GM18498 (cell line): Measurements from ENCODE around the gene SCRN2.

Source experiments
- ATAC-seq: cut with Tn5 transposase; IDR thresholded peaks from one replicate; pipeline ENCODE4 v1.9.1; 2021; ENCODE audit warnings: mild to moderate bottlenecking, moderate library complexity; ENCODE audit not compliant: unreplicated experiment

Gene SCRN2

DNA sequence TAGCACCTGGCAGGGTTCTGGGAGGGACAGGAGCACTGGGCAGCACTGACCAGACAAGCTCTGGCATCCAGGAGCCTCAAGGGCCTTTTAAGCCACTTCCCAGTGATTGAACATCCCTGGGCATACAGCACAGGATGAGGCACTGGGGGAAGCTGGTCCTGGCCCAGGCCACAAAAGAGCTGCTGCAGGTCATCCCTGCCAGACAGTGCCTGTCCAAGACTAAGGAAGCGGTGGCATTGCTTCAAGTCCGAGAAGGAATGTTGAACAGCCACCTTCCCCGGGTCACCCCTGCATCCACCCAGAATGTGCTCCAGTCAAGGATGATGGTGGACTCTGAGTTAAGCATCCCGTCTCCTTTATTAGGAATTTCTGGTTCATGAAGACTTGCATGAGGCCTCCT lies 18.3 kb downstream of the SCRN2 start:
- ATAC-seq = no peak

DNA sequence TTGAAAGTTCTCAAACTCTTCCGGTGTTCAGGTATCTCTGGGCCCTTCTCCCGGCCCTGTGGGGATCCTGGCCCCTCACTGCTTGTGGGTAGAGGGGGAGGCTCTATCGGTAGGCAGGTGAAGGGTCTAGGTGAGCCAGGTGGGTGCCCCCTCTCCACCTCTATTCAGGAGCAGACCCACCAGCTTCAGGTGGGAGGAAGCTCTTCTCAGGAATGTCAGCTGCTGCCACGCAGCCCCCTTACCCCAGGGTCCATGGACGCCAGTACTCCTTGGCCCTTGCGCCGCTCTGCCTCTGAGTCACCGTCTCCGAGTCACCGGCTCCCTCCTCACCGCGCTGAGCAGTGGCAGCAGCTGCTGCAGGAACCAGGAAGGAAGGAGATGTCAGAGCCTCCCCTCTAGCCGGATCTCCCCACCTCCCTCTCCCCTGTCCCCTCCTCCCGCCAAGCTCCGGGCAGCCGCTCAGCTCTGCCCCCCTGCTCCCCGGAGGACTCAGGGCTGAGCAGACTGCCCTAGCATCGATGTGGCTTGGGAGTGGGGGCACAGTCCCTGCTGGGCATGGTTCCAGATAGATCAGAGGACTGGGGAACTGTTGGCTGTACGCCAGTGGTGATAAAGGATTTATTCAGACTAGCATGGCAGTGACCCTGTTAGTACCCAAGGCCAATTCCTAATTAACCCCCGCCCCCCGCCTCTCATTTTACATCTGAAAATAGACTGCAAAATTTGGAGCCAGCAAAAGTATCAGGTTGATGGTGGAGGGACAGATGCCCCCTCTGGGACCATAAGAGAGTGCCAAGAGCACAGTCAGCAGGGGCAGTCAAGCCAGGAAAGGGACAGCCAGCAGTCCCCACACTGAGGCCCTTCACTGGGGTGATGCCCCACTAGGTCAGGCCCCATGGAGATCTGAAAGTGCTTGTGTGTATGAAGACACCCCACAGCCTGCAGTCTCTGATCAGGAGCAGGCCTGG lies 19.4 kb downstream of the SCRN2 start, which contains the start of gene OSBPL7:
OSBPL7 (minus strand) TSS at position 371 of the 968 bp plus-strand sequence. CDS start 1,516 bp downstream, outside the sequence.
- peak; percentile 87 for ATAC-seq

DNA sequence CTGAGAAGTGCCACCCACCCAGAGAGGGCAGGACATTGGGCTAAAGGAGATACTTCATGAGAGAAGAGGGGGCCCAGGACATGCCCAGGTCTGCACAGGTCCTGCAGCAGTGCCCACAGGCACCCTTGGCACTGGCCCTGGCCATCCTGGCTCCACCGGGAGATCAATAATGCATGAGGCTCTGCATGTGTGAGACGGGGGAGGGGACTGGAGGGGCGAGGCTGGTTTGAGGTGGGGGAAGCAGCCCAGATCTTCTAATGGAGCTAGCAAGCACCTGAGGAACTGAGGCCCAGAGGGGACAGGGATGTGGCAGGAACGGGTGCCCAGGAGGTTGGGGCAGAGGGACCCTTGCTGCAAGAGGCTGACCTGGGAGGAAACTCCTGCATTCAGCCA lies 20.0 kb downstream of the SCRN2 start:
- ATAC-seq = no peak

DNA sequence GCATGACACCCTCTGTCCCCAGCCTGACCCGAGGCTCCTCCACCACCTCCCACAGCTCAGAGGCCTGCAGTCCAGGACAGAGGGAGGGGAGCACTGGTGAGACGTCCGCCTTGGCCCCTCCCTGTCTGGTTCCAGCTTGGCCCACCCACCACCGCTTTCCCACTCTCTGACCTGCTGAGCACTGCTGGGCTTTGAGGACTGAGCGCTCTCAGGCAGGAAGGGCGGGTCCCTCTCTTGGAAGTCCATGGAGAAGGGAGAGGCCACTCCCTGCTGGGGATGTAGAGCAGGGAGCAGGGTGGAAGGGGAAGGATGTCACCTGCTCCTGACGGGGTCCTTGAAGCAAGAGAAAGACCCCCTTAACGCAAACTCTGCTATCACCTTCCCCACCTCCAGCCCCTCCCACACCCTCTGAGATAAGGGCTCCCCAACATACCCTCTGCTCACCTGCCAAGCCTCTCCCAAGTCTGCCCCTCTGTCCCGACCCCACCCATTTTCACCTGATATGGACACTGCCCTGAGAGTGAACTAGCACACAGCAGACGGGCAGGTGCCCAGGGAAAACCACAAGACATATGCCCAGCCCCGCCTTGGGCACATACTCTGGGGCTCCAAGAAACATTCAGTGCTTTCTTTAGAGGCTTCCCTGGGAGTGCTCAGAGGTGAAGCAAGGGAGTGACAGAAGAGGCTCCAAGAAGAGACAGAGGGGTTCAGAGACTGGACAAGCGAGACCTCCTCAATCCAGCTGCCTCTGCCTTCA lies 20.9 kb downstream of the SCRN2 start:
- ATAC-seq = no peak

DNA sequence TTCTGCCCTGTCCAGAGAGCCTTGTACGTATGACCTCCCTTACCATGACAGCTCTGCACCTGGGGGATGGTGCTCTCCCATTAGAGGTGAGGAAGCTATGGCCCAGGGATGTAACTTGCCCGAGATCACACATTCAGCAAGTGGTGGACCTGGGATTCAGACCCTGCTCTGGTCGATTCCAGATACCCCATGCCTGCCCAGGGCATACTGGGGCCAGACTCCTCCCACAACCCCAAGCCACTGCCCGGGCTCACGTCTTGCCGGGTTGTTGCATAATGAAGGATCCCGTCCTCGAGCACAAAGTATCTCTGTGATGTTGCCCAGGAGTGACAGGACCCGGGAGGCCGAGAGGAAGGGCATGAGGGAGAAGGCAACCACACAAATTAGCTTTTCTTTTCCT lies 21.6 kb downstream of the SCRN2 start:
- no peak for ATAC-seq

DNA sequence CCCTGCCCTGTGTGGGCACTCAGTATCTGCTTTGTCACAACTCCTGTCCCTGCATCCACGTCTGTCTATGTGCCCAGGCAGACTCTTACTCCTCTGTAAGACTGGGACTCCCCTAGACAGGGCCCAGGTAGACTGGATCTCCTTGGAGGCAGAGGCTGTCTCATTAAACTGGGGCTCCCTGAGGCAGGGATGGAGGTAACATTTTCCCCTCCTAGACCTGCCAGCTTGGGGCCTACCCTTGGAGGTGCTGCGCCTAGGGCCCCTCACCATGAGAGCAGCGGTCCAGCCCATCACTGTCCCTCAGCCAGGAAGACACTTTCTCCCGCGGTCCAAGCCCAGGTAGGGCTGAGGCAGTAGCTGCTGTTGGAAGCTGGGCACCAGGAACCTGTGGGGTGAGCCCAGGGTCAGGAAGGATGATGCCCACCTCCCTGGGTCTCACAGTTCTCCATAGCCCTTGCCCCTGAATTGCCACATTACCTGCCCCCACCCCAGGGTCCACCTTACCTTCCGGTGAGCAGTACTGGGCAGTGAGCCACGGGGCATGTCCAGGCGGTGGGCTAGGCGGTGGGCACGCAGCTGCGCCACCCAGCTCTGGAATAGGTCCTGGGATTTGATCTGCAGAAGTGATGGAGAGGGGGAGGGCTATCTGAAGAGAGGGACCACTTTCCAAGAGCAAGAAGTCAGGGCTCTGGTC lies 22.9 kb downstream of the SCRN2 start:
- ATAC-seq = no peak

DNA sequence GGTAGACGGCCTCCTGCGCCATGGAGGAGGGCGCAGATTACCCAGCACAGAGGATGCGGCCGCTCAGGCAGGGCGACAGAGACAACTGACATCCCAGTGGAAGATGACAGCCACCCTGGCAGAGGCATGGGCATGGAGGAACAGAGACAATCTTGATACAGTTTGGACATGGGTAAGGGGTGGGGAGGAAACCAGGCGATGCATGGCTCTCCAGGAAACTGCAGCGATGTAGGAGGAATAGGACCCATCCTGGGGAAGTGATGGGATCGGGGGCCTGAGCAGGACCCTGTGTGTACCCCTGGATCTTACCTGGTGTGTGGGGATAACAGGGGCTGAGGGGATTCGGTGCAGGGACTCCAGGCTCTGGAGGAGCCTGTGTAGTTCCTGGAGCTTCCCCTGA lies 24.1 kb downstream of the SCRN2 start:
- no peak for ATAC-seq

DNA sequence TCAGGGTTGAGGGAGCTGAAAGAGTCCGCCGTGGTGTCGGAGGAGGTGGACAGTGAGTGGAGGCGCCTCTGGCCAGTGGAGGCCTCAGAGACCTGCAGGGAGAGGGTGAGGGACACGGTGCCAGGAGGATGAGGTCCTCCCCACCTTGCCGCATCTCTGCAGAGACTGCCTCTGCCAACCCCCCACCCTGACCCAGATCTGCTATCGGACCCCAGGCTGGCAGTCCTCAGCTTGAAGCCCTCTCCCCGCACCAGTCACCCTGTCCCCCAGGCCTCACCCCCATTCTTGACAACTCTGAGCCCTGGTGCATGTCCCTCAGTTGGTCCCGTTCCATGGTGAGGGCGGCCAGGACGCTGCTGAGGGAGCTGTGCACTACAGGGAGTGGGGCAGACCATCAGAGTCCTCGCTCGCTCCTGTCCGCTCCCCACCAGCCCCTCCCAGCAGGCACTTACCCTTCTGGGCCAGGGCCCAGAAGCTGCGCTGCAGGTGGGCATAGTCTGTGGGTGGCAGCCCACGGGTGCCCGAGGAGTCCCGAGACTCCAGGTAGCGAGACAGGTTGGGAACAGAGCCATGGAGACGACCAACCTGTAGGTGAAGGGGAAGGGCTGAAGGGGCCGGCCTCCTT lies 24.9 kb downstream of the SCRN2 start:
- ATAC-seq = no peak

DNA sequence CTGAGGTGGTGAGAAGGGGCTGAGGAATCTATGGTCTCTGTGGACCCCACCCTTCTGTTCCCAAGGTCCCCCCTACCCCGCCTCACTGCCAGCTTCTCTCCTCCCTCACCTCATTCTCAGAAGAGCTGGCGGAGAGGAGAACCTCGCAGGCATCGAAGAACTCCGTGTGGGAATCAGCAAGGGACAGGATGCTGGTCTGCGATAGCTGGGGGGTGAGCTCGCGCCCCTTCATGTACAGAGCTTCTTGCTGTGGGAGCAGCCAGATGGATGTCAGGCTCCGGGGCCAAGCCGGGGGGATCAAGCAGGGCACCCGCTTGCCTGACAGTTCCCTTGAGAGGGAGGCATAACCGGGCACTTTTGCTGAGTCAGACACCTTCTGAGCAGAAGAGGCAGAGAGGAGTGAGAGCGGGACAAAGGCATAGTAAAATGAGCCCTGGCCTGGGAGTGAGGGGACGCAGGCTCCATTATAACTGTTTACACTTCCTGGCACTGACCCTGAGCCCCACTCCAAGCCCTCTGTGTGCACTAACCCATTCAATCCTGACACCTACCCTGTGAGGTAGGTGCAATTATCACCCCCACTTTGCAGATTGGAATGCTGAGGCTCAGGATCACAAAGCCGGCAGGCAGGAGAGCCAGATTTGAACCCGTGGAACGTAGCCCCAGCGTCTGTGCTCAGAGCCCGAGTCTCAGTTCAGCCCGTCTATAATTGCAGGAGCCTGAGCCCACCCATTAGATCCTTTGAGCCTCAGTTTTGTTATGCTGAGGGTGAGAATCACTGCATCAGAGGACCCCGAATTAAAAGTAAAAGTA lies 25.8 kb downstream of the SCRN2 start:
- ATAC-seq = no peak

DNA sequence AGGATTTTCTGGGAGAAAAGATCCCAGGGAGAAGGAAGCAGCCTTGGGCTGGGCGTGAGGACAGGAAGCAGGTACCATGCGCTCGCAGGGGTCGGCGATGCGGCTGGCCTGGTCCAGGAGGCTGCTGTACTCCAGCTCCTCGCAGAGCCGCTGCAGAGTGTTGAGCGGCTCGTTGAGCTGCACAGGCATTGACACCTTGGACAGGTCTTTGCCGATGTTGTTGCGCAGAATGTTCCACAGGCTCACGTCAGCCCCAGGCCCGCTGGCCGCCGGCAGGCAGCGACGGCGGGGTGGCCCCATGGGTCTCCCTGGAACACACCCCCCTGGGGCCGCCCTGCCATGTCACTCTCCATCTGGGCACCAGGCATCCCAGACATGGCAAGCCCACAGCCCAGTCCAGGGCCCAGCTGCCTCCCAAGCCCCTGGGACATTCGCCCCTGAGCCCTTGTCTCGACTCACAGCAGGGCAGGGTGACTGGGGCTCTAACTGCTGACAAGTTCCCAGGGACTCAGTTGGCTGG lies 27.5 kb downstream of the SCRN2 start:
- no peak for ATAC-seq

DNA sequence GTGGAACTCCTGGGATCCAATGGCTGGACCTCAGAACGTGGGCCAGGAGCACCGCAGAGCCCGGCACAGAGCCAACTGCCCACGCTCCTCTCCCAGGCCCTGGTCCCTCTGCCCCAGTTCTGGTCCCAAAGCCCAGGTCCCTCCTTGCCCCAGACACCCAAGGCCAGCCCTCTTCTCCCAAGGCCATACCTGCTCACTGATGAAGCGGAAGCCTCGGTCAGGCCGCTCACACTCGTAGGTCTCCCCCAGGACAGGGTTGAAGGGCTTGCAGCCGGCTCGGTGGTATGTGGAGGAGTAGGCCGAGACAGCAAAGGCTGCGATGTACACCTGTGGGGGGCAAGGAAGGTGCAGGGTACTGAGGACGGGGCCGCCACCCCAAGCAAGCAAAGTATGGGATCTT lies 28.0 kb downstream of the SCRN2 start:
- ATAC-seq = no peak

DNA sequence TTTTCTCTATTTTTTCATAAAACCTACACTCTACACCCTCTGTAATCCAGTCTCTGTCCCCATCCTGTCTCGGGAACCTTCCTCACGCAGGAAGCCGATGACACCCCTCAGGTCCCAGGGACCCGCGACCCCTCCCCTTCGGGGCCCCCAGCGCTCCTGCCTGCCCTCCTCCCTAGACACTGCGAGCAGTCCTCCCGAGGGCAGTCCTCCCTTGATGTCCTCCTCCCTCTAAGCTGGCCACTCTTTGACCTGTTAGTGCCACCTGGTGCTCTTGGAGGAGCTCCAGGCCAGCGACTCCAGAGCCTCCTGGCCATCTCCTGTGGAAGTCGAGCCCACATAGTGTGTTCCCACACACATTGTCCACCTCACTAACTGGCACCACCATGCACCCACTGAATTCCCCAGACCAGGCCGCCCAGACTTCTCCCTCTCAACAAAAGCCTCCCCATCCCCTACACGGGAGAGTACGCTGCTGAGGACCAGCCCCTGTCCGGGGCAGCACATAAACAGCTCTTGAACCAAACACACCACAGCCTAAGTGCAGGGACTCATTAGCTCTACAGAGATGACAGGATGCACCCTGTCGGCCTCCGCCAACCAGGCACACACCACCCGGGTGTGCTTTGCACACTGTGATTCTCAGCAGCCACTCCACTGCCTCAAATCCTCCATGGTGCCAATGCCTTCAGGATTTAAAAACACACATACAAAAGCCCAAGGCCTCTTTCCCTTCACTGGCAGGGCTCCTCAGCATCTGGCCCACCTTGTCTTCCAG lies 28.7 kb downstream of the SCRN2 start:
- no peak for ATAC-seq

DNA sequence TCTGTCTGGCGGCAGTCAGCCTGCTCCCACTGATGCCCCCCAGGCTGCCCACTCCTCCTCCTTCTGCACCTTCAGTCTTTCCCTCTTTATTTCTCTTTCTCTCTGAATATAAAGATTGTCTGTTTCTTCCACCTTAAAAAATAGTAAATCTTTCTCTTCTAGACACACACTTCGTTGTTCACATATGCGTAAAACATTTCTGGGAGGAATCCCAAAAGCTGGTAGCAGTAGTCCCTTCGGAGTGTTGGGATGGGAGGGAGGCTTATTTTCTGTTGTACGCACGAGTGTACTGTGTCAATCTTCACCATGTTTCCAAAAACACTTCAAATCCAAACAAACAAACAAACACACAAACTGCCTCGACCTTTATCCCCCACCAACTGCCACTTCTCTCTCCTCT lies 29.4 kb downstream of the SCRN2 start:
- no peak for ATAC-seq

DNA sequence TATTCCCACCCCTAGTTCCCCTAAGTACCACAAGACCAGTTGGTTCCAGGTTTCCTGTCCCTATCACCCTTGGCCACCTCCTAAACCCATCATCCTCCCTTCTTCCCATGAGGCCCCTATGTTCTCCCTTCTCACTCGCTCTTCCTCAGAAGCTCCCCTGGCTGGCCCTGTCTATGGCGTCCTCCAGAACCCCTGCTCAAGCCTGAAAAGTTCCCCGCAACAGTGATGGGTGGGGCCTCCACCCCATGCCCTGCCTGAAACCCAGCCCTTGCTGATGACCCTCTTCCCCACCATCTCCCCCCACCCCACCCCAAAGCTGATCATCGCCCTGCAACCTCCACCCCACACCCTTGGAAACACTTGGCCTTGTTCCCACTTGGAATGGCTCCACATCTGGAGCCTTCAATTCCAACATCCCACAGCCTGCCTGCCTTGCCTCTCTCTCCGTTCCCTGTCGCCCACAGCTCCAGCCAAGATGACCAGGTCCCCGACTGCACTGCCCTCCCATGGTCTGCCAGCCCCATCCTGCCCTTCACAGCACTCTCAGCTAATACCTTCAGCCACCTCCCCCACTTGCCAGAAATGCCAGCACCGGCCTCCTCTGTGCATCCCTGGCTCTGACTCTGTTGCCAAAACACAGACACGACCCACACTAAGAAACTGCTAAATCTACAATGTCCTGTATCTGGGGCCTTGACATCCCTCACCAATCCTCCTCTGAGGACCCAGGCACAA lies 30.0 kb downstream of the SCRN2 start:
- no peak for ATAC-seq

DNA sequence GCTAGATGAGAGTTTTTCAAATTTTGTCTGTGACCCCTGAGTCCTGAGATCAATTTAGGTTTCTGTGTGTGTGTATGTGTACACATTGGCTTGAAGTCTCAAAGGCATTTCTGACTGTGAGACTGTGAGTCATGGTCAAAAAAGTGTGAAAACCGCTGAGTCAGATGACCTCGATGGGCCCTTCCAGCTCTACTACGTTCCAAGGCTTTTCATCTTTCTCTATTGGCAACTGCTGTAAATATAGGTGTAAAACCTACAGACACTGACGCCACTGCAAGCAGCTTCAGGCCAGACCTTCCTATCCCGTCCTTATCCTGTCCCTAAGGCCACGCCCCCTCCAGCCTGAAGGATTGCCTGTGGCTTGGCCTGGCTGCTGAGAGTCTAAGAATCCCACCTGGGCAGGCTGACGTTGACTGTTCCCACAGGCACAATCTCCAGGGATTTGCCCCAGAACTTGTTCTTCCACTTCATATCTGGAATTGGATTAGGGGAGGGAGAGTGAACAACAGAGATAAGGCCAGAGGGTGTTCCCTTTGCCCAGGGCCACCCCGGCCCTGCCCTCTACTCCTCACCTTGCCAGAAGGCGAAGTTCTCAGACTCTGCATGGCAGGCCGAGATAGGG lies 30.8 kb downstream of the SCRN2 start:
- ATAC-seq = no peak

DNA sequence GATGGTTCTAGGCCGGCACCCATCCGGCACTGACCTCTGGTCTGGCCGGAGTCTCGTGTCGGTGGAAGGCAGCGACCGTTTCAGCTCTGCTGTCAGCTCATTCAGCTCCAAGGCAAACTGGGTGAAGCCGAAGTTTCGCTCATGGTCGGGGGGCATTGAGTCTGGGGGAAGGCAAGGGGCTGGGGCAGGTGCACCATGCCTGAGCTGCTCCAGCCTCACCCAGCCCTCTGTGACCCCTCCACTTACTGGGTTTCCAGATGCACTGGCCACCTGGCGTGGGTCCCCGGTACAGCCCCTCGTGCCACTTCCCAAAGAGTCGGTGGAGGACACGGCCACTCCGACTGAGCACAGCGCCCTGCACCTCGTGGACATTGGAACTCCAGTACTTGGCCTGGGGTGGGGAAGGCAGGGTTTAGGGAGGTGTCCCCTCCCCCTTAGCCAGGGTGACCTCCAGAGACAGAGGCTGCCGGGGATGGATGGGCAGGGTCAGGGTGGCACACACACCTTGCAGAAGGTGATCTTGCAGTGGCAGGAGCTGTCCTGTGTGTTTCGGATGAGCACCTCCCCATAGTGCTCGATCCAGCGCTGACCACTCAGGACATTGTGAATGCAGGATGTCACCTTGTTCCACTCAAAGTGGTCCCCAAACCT lies 32.1 kb downstream of the SCRN2 start:
- ATAC-seq = no peak

DNA sequence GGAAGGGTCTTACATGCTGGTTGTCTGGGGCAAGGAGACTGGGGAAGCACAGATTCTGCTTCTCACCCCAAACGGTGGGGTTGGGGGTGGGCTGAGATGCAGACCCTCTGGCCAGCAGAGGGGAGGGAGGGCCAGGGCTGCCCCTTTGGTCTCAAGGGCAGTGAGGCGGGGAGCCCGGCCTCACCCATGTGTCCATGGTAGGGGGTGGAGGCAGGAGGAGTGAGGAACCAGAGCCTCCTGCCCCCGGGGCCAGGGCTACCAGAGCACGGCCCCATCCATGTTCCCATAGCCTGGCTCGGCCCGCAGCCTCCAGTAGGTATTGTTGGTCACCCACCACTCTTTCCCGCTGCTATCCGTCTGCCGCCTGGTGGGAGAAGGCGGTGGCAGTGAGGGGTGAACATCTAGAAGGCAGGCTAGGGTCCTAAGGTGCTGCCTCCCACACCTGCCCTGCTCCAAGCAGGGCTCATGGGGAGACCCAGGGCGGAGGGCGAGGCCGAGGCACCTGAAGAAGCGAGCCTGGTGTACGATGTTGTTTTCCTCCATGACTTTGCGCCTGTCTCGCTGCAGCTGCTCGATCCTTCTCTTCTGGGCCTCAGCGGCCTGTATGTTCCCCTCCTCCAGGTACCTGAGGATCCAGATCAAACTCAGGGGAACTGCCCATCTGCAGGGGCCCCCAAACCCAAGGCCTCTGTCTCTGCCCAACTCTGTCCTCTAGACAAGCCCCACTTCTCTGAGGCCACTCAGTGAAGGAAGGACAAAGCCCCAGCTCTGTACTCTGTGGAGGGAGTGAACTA lies 32.8 kb downstream of the SCRN2 start:
- no peak for ATAC-seq
